ENCODE data around the gene GALNTL6. TPM values are rescaled to one million over a fixed set of nuclear protein-coding genes. Genes with fewer than 3 reads are reported as not detected.

The GALNTL6 gene
- total and polyA plus RNA-seq, 2 donors (not counting 1 experiment from before 2014, with no cell fraction given): not detected

DNA sequence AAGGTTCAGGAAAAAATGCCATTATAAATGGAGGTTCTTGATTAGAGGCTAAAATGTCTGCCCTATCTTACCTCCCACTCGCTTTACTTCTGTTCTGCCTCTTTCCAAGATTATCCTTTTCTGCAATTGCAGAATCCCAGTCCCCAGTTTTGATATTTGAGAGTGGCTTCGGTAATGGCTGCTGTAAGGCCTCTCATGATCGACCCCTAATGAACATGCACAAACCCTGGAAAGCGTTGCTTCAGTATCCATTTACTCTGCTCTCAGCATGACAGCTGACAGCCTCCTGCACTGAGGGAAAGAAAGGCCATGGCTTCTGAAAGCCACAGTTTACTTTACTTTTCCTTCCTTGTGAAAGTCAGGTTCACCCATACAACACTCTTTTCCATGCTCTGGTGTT lies 1030.0 kb downstream of the GALNTL6 start:
- no peaks in the 10 kb centered on the region for H3K4me1 ChIP-seq (ENCODE audit: control insufficient read depth, extremely low read depth, insufficient read depth, low read length)
- no peak for TF ChIP-seq EZH2 (IDR thresholded peaks at IDR 0.05; ENCODE audit: low read length, missing control alignments)
- TF ChIP-seq, protein P1, sequence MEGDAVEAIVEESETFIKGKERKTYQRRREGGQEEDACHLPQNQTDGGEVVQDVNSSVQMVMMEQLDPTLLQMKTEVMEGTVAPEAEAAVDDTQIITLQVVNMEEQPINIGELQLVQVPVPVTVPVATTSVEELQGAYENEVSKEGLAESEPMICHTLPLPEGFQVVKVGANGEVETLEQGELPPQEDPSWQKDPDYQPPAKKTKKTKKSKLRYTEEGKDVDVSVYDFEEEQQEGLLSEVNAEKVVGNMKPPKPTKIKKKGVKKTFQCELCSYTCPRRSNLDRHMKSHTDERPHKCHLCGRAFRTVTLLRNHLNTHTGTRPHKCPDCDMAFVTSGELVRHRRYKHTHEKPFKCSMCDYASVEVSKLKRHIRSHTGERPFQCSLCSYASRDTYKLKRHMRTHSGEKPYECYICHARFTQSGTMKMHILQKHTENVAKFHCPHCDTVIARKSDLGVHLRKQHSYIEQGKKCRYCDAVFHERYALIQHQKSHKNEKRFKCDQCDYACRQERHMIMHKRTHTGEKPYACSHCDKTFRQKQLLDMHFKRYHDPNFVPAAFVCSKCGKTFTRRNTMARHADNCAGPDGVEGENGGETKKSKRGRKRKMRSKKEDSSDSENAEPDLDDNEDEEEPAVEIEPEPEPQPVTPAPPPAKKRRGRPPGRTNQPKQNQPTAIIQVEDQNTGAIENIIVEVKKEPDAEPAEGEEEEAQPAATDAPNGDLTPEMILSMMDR (conservative IDR thresholded peaks at IDR 0.05 in 1 of 2, IDR thresholded peaks at IDR 0.05 in 1 of 2; ENCODE audit: low read depth in 1 of 2, low read length in 2 of 2): no peak
- H3K27ac ChIP-seq (ENCODE audit: insufficient read depth, low read length): no peak overlapping the region
- H4K20me1 ChIP-seq (ENCODE audit: control insufficient read depth, extremely low read depth, insufficient read depth, low read length): no peaks in the 10 kb centered on the region
- no peak overlapping the region for H3K4me3 ChIP-seq (replicated peaks in 1 of 4; ENCODE audit: control extremely low read depth in 1 of 4, insufficient read depth in 1 of 4, low read depth in 3 of 4, low read length in 4 of 4)
- no peaks in the 10 kb centered on the region for H3K79me2 ChIP-seq (ENCODE audit: control insufficient read depth, insufficient read depth, low read length)
- no peak overlapping the region for H3K4me2 ChIP-seq (ENCODE audit: extremely low read depth, insufficient read depth, low read length)
- no peak for DNase-seq (ENCODE audit: low read depth in 2 of 2)
- no peak overlapping the region for H3K9ac ChIP-seq (ENCODE audit: insufficient read depth, low read length)
- no peaks in the 10 kb centered on the region for H3K9me3 ChIP-seq (ENCODE audit: control insufficient read depth, insufficient read depth, low read depth, low read length)
- no peaks in the 10 kb centered on the region for H3K36me3 ChIP-seq (ENCODE audit: control insufficient read depth, insufficient read depth, low read length)
- H2AFZ ChIP-seq (ENCODE audit: low read length): no peak overlapping the region
- H3K27me3 ChIP-seq (ENCODE audit: control insufficient read depth, insufficient read depth, low read length): no peaks in the 10 kb centered on the region

DNA sequence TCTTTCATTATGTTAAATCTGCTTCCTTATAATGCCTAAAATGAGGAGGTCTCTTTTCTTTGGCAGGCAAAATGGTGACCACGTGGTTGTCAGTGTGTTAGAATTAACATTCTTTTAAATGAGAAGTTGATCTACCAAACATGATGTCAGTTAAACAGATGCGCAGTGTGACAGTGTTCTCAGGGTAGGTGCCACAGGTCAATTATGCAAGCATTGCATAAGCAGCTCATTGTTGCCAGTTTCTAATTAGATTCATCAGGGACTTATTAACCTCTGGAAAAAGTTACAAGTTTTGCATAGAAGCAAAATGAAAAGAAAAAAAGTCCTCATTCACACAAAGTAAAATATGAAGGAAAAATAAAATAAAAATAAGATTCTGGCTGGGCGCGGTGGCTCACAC lies 1031.4 kb downstream of the GALNTL6 start:
- Histone ChIP-seq H3K4me3 (replicated peaks in 1 of 4; ENCODE audit: control extremely low read depth in 1 of 4, insufficient read depth in 1 of 4, low read depth in 3 of 4, low read length in 4 of 4) (no peak overlapping the region), H4K20me1 (ENCODE audit: control insufficient read depth, extremely low read depth, insufficient read depth, low read length) (no peaks in the 10 kb centered on the region), H3K4me2 (ENCODE audit: extremely low read depth, insufficient read depth, low read length) (no peak overlapping the region), H3K27ac (ENCODE audit: insufficient read depth, low read length) (no peak overlapping the region), H3K9ac (ENCODE audit: insufficient read depth, low read length) (no peak overlapping the region), H3K36me3 (ENCODE audit: control insufficient read depth, insufficient read depth, low read length) (no peaks in the 10 kb centered on the region), H3K27me3 (ENCODE audit: control insufficient read depth, insufficient read depth, low read length) (no peaks in the 10 kb centered on the region), H2AFZ (ENCODE audit: low read length) (no peak overlapping the region), H3K79me2 (ENCODE audit: control insufficient read depth, insufficient read depth, low read length) (no peaks in the 10 kb centered on the region), H3K9me3 (ENCODE audit: control insufficient read depth, insufficient read depth, low read depth, low read length) (no peaks in the 10 kb centered on the region), H3K4me1 (ENCODE audit: control insufficient read depth, extremely low read depth, insufficient read depth, low read length) (no peaks in the 10 kb centered on the region)
- no peak for TF ChIP-seq EZH2 (IDR thresholded peaks at IDR 0.05; ENCODE audit: low read length, missing control alignments)
- TF ChIP-seq, protein P1 (conservative IDR thresholded peaks at IDR 0.05 in 1 of 2, IDR thresholded peaks at IDR 0.05 in 1 of 2; ENCODE audit: low read depth in 1 of 2, low read length in 2 of 2): no peak
- DNase-seq (ENCODE audit: low read depth in 2 of 2): no peak

DNA sequence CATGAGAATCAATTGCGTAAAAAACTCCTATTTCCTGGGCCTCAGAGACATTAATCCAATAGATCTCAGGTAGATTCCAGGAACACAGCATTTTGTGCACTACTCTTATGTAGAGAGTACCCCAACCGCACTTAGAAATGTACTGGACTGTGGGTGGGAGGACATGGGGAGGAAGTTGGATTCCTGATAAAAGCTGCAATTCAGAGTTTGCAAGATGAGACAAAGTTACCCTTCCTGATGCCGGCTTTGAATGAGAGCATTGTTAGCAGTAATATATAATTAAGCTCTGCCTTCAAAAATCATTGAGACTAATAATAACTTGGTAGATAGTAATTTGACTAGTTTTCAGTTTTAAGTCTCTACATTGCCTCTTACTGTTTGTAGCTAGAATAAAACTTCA lies 1032.1 kb downstream of the GALNTL6 start:
- H3K4me3 ChIP-seq (replicated peaks in 1 of 4; ENCODE audit: control extremely low read depth in 1 of 4, insufficient read depth in 1 of 4, low read depth in 3 of 4, low read length in 4 of 4): no peak overlapping the region
- H3K79me2 ChIP-seq (ENCODE audit: control insufficient read depth, insufficient read depth, low read length): no peaks in the 10 kb centered on the region
- no peaks in the 10 kb centered on the region for H3K36me3 ChIP-seq (ENCODE audit: control insufficient read depth, insufficient read depth, low read length)
- H3K9me3 ChIP-seq (ENCODE audit: control insufficient read depth, insufficient read depth, low read depth, low read length): no peaks in the 10 kb centered on the region
- H3K4me1 ChIP-seq (ENCODE audit: control insufficient read depth, extremely low read depth, insufficient read depth, low read length): no peaks in the 10 kb centered on the region
- no peaks in the 10 kb centered on the region for H3K27me3 ChIP-seq (ENCODE audit: control insufficient read depth, insufficient read depth, low read length)
- no peak for DNase-seq (ENCODE audit: low read depth in 2 of 2)
- H2AFZ ChIP-seq (ENCODE audit: low read length): no peak overlapping the region
- no peak overlapping the region for H3K9ac ChIP-seq (ENCODE audit: insufficient read depth, low read length)
- TF ChIP-seq, protein P1 (conservative IDR thresholded peaks at IDR 0.05 in 1 of 2, IDR thresholded peaks at IDR 0.05 in 1 of 2; ENCODE audit: low read depth in 1 of 2, low read length in 2 of 2): no peak
- no peaks in the 10 kb centered on the region for H4K20me1 ChIP-seq (ENCODE audit: control insufficient read depth, extremely low read depth, insufficient read depth, low read length)
- H3K4me2 ChIP-seq (ENCODE audit: extremely low read depth, insufficient read depth, low read length): no peak overlapping the region
- H3K27ac ChIP-seq (ENCODE audit: insufficient read depth, low read length): no peak overlapping the region
